ENCODE data around the gene LTBP2.

Gene LTBP2

DNA sequence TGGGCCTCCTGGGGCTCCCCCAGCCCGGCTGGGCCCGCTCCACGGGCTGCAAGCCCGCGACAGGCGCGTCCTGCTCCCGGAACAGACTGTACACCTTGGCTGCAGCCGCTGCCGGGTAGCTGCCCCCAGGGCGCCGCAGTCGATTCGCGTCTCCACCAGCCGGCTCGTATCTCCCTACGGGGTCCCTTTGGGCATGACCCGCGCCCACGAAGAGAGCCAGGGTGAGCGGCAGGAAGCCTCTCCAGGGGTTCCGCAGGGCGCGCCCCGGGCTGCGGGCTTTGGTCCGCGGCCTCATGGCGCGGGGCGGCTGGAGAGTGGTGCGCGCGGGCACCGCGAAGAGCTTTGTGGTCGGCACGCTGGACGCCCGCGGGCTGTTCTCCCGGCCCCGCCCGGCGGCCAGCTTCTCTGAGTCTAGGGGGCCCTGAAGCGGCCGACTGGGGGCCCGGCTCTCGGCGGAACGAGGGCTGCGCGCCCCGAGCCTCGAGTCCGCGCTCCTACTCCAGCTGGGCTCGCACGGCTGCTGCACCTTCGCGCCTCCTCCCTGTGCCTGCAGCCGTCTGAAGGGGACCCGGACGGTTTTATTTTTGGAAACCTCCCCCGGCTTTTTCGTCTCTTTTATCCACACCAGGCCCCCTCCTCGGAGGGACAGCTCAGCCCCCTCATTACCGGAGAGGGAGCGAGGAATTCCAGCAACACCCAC, at the start of gene LTBP2:
TSS of gene LTBP2 (minus strand) at position 588 of the 700 bp plus-strand sequence. CDS start at position 295, 293 bp downstream.
- FAIRE-seq = no peak

- no peak for FAIRE-seq
Measured at GRCh38 chr14:74660863-74661262, 48.8 kb upstream of the LTBP2 start.

DNA sequence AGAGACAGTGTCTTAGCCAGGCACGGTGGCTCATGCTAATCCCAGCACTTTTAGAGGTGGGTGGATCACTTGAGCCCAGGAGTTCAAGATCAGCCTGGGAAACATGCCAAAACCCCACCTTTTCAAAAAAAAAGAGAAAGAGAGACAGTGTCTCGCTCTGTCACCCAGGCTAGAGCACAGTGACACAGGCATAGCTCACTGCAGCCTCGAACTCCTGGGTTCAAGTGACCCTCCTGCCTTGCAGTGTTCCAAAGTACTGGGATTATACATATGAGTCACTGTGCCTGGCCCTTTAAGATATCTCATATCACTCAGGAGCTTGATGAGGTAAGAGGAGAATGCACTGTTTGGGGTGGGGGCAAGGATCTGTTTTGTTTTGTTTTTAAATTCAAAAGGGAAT, 48.1 kb upstream of the LTBP2 start:
- no peak for FAIRE-seq

DNA sequence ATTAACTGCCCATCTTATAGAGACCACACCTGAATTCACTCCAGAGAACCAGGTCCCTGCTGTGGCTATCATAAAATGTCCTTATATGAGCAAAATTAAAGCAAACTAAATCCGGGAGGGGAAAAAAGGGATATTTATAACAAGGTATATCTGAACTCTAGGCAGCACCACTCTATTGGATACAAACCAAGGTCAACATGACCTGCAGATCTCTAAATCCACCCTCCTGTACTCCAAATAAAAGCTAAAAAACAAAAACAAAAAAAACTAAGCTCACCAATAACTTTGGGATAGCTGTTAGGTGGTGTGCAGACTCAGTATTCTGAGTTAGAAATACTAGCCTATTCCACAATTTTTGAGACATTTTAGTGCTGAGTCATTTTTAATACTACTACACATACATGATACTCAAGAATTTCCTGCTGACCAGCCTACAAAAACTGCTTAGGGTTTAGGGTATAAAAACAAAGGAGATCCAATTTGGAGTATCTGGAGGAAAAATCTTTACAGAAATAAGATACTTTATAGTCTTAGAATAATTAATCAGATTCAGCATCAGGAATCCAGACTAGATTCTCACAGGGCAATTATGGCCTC, 46.6 kb upstream of the LTBP2 start:
- FAIRE-seq = no peak

DNA sequence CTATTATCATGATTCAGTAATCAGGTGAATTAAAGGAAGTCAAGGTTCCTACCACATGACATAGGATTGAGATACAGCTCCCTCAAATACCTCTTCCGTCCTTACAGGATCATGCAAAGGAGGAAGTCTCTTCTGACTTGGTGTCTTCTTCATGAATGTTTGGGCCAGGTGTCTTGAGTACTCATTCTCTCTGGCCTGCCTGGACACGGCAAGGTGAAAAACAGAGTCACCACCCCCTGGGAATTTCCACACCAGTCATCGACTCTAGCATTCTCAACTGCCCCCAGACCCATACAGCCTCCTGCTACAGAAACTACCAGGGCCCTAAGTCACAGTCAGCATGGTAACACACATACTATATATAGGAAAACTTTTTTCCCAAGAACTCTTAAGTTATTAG, 44.9 kb upstream of the LTBP2 start:
- FAIRE-seq = no peak

DNA sequence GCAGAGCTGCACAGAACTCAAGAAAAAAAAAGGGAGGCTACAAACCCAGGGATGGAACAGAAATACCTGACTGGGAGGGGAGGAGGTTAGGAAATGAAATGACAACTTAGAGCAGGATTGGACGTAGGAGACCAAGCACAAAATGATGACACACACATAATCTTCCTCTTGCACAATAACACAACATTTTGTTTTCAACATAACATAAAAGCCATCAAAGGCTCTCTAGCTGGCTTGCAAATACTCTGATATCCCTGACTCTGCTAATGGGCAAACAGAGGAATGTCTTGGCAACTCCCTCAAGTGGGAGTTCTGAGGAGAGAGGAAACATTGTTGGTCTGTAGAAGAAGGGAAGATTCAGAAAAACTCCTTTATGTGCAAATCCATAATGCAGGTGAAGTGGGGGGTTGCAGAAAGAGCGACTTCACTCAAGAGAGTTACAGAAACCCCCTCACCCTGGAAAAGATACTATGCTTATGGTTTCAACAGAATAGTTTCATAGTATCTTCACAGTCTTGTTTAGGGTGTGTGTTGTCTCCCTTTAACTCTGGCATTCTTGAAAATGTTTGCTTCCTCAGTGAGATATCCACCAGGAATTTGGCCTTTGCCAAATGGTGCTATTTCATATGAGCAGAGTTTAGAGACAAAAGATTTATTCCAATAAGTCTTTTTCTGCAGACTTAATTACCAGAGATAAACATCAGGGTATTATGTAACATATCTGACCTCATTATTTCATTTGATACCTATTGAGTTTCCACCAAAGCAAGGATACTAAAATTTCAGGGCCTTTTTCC, 43.8 kb upstream of the LTBP2 start:
- no peak for FAIRE-seq

GRCh38 chr14:74654931-74655330, 42.9 kb upstream of the LTBP2 start:
- no peak for FAIRE-seq

DNA sequence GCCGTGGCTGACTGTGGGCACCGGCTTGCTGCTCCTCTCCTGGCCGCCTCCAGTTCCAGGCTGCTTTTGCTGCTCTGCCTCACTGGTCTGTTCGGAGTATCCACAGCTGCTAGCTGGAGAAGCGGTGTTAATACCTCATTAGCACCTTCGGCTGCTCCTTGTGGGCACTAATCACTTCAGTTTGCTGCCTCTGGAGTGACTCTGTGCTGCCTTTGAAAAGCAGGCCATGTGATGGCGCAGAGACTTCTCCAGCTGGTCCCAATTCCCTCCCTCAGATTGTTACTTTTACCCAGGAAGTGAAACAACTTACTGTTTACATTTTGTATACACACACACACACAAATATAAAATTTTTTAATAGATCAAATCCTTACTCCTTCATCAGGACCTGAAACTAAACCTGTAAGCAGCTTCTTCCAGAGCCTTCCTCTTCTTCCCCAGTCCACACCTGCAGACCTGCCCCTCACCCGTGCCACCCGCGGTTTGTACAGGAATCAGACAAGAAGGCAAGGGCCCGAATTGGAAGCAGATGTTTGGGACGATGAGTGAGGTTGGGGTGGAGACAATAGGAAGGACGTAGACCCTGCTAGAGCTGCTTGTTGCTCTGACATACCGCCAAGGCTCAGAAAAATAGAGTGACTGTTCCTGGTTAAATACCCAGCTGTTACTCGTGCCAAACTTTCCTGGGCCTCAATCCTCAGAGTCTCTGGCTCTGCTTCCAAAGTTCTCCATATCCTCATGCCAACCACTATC, 41.5 kb upstream of the LTBP2 start:
- FAIRE-seq = no peak

DNA sequence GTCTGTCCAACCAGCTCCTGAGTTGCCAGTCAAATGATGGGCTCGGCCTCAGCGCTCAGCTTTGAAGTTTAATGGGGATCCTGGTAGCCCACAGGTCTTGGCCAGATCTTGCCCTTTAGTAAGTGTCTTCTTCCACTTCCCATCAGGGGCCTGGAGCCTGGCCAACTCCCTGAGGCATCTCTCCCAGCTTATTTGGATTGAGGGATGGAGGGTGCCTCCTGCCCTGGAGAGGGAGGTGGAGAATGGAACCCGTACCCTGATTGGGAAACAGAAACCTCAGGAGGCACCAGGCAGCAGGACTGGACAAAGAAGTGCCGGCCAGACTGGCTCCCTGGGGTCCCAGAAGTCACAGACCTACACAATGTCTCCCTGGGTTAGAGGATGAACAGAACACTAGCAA, 40.5 kb upstream of the LTBP2 start:
- no peak for FAIRE-seq

DNA sequence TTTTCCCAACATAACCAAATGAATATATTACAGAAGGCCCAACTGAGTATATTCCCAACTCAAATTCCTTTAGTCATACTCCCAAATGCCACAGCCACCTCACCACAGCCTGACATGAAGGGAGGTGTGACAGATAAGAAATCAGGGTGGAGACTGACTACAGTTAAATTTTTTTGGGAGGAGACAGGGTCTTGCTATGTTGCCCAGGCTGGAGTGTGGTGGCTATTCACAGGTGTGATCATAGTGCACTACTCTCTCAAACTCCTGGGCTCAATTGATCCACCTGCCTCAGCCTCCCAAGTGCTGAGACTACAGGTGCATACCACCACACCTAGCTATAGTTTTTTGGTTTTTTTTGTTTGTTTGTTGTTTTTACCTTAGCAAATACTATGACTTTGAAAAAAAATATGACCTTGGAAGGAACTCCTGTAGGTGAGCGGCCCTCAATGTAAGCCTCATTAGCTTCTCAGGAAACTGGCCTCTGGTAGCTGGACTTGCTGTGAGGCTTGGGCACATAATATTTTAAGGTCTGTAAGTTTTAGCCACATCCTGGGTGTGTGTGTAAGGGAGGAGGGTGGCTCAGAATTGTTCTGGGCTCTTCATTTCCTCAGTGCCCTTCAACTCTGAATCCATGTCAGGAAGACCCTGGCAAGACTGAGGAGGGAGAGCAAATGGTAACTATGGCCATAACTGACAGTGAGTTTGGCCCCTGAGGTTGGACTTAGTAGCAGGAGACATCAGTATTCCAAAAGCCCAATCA, 39.1 kb upstream of the LTBP2 start:
- FAIRE-seq = no peak

DNA sequence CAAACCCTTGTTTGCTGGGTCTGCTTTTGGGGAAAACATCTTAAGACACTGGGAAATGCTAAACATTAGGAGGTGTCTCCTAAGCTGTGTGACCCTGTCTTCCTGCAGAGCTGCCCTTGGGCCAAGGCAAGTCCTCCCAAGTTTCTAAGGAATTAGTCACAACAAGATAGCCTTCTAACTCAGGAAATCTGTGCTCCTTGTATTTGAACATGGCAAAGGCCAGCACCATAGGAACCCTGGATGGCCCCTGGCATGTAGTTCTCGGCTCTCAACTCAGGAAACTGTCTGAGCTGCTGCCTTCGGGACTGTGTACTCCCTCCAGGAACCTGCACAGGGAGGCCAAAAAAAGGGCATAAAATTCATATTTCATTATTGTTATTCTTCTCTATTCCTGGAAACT, 37.6 kb upstream of the LTBP2 start:
- FAIRE-seq = no peak

GRCh38 chr14:74649167-74649566, 37.1 kb upstream of the LTBP2 start:
- FAIRE-seq = no peak

GRCh38 chr14:74648601-74649000, 36.6 kb upstream of the LTBP2 start:
- FAIRE-seq = no peak

DNA sequence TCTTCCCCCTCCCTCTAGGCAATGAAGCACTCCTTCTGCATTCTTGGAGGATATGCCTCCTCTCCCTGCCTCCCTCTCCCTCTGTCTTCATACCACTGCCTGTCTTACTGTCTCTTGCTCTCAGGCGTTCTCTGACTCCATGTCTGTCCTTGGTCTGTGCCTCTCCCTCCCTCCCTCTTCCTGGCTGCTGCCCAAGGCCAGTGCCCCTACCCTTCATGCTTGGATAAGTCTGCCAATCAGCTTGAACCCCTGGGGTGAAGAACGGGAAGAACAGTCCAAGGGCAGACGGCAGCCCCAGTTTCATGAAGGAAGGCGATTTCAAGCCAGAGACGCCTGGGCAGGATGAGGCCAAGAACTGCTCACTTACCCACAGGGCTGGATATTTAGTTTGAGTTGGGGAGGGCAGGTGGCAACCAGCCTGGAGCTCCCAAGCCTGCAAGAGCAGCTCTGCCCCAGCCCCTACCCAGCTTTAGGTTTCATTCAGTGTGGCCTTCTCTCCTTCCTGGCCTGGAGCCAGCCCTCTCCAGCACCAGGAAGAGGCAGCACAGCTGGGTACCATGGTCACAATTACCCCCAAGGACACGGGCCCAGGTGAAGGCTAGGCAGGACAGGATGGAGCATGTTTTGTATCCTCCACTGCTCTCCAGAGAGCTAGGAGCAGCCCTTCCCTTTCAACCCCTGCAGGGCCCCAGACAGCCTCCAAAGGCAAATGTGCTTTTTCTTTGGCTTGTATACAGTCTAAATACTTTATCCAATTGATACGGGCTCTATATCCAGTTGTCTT, 35.8 kb upstream of the LTBP2 start:
- FAIRE-seq = no peak

DNA sequence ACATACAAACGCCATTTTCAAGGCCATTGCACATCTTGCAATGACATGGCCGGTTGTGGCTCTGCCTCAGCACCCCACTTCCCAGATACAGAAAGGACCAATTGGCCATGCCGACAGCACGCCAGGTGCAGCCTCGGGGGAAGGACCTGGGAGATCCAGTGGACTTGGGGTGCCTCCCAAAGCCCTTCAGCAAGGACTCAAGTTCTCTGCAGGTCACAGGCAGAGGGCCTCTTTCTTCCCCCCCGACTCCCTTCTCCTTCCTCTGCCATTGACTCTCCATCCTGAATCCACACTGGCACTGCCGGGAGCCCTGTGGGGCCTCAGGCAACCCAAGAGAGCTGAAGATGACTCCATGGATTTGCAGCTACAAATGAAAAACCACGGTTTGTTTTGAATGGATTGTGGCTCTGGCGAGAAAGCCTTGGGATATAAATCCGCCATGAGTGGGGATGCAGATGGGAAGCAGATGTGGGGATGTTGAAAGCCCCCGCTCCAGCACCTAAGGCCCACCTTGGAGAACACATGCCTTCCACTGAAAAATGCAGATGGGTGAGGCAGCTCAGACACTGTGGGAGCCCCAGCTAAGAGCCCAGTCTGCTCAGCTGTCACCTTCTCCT, 35.1 kb upstream of the LTBP2 start:
- FAIRE-seq = no peak

DNA sequence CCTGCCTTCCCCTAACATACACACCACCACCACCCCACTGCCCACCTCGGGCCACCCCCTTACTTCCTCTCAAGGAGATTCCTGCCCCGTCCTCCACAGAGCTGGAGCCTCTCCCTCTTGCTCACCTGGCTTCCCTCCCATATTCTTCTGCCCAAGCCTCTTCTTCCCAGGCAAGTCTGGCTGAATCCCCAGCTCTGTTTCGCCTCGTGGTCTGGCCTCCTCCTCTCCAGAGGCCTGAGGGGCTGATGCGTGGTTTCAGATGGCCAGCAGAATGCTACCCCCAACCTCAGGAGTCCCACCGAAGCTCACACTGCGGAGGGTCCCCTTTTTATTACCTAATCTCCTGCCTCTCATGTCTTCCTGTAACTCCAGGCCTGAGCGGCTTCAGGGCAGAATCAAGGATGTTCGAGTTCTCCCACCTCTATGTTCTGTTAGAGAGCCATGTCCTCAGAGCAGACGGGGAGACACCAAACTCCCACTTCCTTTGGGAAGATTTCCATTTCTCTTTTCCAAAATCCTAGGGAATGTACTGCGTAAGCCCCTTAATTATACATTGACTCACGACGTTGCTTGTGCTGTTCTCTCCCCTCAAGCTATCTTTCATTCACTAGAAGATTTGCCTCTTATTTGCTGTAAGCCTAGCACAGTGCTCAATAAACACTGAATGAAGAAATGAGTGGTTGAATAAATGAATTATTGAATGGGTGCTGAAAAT, 33.9 kb upstream of the LTBP2 start:
- FAIRE-seq = no peak

DNA sequence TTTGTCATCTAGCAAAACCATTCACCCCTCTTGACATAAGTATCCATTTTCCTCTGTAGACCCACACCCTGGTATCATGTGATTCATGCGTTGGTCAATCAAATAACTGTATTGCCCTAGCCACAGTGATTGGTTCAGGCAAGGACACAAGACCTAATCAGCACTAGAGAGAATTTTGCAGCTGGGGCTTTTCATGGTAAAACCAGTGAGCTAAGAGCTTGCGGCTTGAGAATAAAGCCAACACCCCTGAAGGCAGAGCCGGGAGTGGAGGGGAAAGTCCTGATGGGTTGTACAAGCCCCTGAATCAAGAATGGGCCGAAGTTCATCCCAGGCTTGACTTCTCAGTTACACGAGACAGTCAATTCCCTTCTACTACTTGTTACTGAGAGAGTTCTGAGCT, 33.2 kb upstream of the LTBP2 start:
- no peak for FAIRE-seq

DNA sequence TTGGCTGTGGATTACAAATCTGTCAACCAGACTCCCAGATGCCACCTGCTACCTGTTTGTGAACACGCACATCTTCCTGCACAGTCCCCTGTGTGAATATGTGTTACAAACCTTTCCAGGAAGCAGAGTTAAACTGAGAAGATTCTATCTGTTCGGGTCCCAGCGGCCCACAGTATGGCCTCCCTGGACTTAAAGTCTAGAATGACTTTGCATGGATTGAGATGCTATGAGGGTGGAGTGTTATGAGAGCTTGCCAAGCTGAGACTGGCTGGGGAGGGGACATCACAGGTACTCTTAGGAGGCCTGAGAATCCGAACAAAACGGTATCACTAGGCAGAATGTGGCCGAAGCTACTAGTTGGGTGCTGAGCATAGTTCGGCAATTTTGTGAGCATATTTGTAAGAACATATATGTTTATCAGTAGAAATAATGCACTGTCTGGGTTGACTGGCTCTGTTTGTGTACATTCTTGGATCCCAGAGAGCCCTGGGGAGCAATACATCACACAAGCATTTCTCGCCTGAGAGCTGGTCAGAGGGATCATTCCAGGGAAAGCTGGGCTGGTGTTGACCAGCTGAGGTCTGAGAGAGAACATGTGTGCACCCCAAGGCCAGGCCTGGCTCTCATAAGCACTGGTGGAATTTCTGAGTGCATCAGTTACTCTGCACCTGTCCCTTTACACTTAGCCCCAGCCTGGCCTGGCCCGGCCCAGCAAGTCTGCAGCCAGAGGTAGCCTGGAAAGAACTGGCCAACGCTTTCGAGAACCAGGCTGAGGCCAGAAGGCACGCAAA, 29.8 kb upstream of the LTBP2 start:
- no peak for FAIRE-seq

DNA sequence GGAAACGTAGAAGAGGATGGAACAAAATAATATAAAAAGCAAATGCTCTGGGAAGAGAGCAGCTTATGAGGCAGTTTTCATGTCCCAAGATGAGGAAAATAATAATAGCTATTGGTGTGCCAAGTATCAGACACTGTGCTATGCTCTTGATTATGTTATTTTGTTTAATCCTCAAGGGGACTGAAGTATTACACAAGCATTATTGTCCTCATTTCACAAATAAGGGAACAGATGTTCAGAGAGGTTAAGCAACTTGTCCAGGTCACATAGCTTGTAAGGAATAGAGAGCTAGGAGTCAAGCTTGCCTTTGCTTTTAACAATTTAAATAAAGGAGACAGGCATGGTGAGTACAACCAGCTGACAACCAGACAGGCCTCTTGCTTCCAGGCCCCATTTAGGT, 26.9 kb upstream of the LTBP2 start:
- no peak for FAIRE-seq

DNA sequence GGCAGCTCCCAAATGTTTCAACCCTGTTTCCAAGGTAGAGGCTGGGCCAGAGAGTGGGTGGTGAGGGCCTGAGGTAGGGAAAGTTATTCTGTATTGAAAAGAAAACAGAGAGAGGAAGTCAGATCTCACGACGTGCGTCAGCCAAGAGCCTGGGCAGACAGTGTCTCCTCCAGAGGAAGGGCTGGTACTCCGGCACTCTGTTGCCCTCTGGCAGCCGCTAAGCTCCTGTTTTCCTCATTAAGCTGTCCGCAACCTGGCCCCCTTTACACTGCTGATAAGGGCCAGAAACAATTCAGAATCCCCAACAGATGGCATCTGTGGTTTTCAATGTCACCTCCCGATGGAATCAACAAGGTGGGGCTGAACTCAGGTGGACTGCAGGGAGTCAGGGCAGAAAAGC, 26.0 kb upstream of the LTBP2 start:
- FAIRE-seq = no peak
